ENCODE results near the gene DCXR. TPM values are rescaled to one million over a fixed set of nuclear protein-coding genes. Genes with fewer than 3 reads are reported as not detected.
A peak's percentile ranks its signal among the peaks of the same experiment; 100 is the strongest.

The DCXR gene
- total RNA-seq, result 100 to 1,000 TPM in 2 of 4 donors, 10 to 100 TPM in 2; 78.6 to 135 (median 102) TPM

GRCh38 chr17:82037092-82037888 lies at the start of gene DCXR:
Gene DCXR (minus strand): TSS chr17:82037697. CDS start chr17:82037682, 15 bp downstream.
- Histone ChIP-seq H3K9me3 (no peaks in the 10 kb centered on the region), H3K4me3 (peak within 1 kb of the TSS; percentile 65 to 83 (median 66)), H3K27ac (replicated peaks in 1 of 4) (peak within 1 kb of the TSS; percentile 92 to 98 (median 96)), H3K36me3 (peaks cover 0 to 11% (median 3%) of the 10 kb centered on the region in 4 donors), H3K27me3 (peaks cover 0 to 8% (median 2%) of the 10 kb centered on the region in 4 donors), H3K4me1 (peaks cover 18 to 27% (median 24%) of the 10 kb centered on the region in 4 donors)
- TF ChIP-seq EP300 (IDR thresholded peaks at IDR 0.05) (no peak), POLR2A (IDR thresholded peaks at IDR 0.05; ENCODE audit: low read depth) (peak; percentile 82), POLR2AphosphoS5 (IDR thresholded peaks at IDR 0.05) (peak; percentile 94 to 98)
- TF ChIP-seq, protein P1, sequence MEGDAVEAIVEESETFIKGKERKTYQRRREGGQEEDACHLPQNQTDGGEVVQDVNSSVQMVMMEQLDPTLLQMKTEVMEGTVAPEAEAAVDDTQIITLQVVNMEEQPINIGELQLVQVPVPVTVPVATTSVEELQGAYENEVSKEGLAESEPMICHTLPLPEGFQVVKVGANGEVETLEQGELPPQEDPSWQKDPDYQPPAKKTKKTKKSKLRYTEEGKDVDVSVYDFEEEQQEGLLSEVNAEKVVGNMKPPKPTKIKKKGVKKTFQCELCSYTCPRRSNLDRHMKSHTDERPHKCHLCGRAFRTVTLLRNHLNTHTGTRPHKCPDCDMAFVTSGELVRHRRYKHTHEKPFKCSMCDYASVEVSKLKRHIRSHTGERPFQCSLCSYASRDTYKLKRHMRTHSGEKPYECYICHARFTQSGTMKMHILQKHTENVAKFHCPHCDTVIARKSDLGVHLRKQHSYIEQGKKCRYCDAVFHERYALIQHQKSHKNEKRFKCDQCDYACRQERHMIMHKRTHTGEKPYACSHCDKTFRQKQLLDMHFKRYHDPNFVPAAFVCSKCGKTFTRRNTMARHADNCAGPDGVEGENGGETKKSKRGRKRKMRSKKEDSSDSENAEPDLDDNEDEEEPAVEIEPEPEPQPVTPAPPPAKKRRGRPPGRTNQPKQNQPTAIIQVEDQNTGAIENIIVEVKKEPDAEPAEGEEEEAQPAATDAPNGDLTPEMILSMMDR (IDR thresholded peaks at IDR 0.05), result peak; percentile 60 to 84 (median 64)
- peak; percentile 99 for DNase-seq (ENCODE audit: extremely low spot score)
- WGBS, result 0% methylated on average over 15 of the region's 92 CpGs
- intact Hi-C loops (cut with DNase I), result no loop called here

DNA sequence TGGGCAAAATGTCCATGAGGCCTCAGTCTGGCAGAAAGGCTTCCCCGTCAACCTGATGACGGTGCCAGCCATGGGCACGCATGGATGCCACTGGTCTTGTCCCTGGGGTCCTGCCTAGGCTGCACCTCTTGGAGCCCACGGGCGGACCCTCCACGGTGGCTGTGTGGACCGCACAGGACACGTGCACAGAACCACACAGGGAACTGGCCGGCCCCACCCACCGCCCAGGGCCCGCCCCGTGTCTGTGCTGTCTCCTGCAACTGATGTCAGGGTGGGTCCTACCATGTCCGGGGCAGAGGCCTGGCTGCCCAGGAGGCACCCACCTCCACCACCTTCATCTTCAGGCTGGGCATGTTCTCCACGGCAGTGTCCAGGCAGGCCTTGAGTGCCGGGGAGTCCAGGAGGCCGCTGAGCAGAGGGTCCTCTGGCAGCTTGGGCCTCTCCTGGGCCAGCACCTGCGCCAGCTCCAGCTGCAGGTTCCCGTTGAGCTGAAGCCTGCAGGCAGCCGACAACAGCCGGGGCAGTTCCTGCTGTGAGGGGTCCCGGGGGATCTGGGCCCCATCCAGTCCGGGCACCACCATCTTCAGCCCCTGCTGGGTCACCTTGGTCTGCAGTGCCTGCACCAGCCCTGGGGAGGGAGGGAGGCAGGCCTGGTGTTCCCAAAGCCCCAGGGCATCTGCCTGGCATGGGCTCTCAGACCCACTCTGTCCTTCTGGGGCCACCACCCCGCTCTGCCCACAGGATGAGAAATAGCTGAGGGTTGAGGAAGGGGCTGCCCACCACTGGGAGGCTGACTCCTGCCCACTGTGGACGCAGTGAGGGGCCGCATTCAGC lies 48.7 kb upstream of the DCXR start:
- H3K4me1 ChIP-seq, result no peaks in the 10 kb centered on the region
- DNase-seq (ENCODE audit: extremely low spot score), result no peak
- H3K27me3 ChIP-seq, result no peaks in the 10 kb centered on the region
- WGBS, result 100% methylated on average over 3 of the region's 25 CpGs
- no peaks in the 10 kb centered on the region for H3K9me3 ChIP-seq
- H3K4me3 ChIP-seq, result no peak overlapping the region
- intact Hi-C loops (cut with DNase I), result no loop called here
- H3K36me3 ChIP-seq, result peaks cover 92 to 100% (median 100%) of the 10 kb centered on the region in 4 donors
- TF ChIP-seq POLR2AphosphoS5 (IDR thresholded peaks at IDR 0.05) (no peak), EP300 (IDR thresholded peaks at IDR 0.05) (no peak), POLR2A (IDR thresholded peaks at IDR 0.05; ENCODE audit: low read depth) (no peak)
- TF ChIP-seq, protein P1 (IDR thresholded peaks at IDR 0.05), result no peak
- H3K27ac ChIP-seq (replicated peaks in 1 of 4), result no peak overlapping the region

- Histone ChIP-seq H3K4me3 (no peak overlapping the region), H3K4me1 (no peaks in the 10 kb centered on the region), H3K9me3 (no peaks in the 10 kb centered on the region), H3K27ac (replicated peaks in 1 of 4) (no peak overlapping the region), H3K27me3 (no peaks in the 10 kb centered on the region), H3K36me3 (peaks cover 87 to 100% (median 100%) of the 10 kb centered on the region in 4 donors)
- 92% methylated on average over 22 of the region's 49 CpGs for WGBS
- DNase-seq (ENCODE audit: extremely low spot score), result no peak
- intact Hi-C loops (cut with DNase I), result no loop called here
- TF ChIP-seq EP300 (IDR thresholded peaks at IDR 0.05) (no peak), POLR2AphosphoS5 (IDR thresholded peaks at IDR 0.05) (no peak), POLR2A (IDR thresholded peaks at IDR 0.05; ENCODE audit: low read depth) (no peak)
- TF ChIP-seq, protein P1 (IDR thresholded peaks at IDR 0.05), result no peak
Measured at GRCh38 chr17:82085031-82085861, 47.7 kb upstream of the DCXR start.

- no peak overlapping the region for H3K4me3 ChIP-seq
- H3K36me3 ChIP-seq, result peaks cover 85 to 100% (median 100%) of the 10 kb centered on the region in 4 donors
- DNase-seq (ENCODE audit: extremely low spot score), result no peak
- no peak overlapping the region for H3K27ac ChIP-seq (replicated peaks in 1 of 4)
- no peaks in the 10 kb centered on the region for H3K4me1 ChIP-seq
- no peaks in the 10 kb centered on the region for H3K27me3 ChIP-seq
- TF ChIP-seq EP300 (IDR thresholded peaks at IDR 0.05), result no peak
- intact Hi-C loops (cut with DNase I), result no loop called here
- WGBS, result 86% methylated on average over 15 of the region's 31 CpGs
- H3K9me3 ChIP-seq, result no peaks in the 10 kb centered on the region
Measured at GRCh38 chr17:82084373-82085030, 47.0 kb upstream of the DCXR start.
